Trophoblast cell (in vitro differentiated cells and primary cell): ENCODE measurements around the gene HBA2.

Experiments used
- DNase-seq, 2 donors: peaks; one replicate each; pipeline ENCODE4 v3.0.0-alpha.2; 2016
- H2AFZ ChIP-seq: 2 replicates; pipeline ENCODE4 v1.6.1; 2013; ENCODE audit warnings: low read length, moderate library complexity, mild to moderate bottlenecking; ENCODE audit not compliant: insufficient read depth, poor library complexity
- H2AK5ac ChIP-seq: 2 replicates; pipeline ENCODE4 v1.6.1; 2013; ENCODE audit warnings: mild to moderate bottlenecking, low read length
- H2BK120ac ChIP-seq: 2 replicates; pipeline ENCODE4 v1.6.1; 2013; ENCODE audit warnings: low read length, mild to moderate bottlenecking, moderate library complexity; ENCODE audit not compliant: insufficient read depth, poor library complexity
- H2BK12ac ChIP-seq: 2 replicates; pipeline ENCODE4 v1.6.1; 2013; ENCODE audit warnings: mild to moderate bottlenecking, low read length, moderate library complexity
- H2BK5ac ChIP-seq: 2 replicates; pipeline ENCODE4 v1.6.1; 2013; ENCODE audit warnings: low read length, low read depth, moderate library complexity, mild to moderate bottlenecking; ENCODE audit not compliant: poor library complexity
- H3K14ac ChIP-seq: 2 replicates; pipeline ENCODE4 v1.6.1; 2013; ENCODE audit warnings: mild to moderate bottlenecking, low read length
- H3K18ac ChIP-seq: 2 replicates; pipeline ENCODE4 v1.6.1; 2013; ENCODE audit warnings: mild to moderate bottlenecking, low read length
- H3K23ac ChIP-seq: 2 replicates; pipeline ENCODE4 v1.6.1; 2013; ENCODE audit warnings: low read length
- H3K27ac ChIP-seq: 2 replicates; pipeline ENCODE4 v1.5.1; 2013; ENCODE audit warnings: low read depth, mild to moderate bottlenecking, inconsistent platforms, low read length, moderate library complexity
- H3K27me3 ChIP-seq: 2 replicates; pipeline ENCODE4 v1.6.1; 2013; ENCODE audit warnings: inconsistent platforms, mild to moderate bottlenecking, low read length, moderate library complexity; ENCODE audit not compliant: insufficient read depth
- H3K36me3 ChIP-seq, 2 experiments: 1 replicate in 1 of 2; 2 replicates in 1 of 2; pipeline ENCODE4 v1.6.1; 2013; ENCODE audit warnings: low read length in 2 of 2, mild to moderate bottlenecking in 2 of 2, moderate library complexity in 1 of 2; ENCODE audit not compliant: insufficient read depth in 2 of 2, control insufficient read depth in 1 of 2
- H3K4ac ChIP-seq: 2 replicates; pipeline ENCODE4 v1.6.1; 2013; ENCODE audit warnings: low read depth, mild to moderate bottlenecking, low read length, moderate library complexity
- H3K4me1 ChIP-seq, 2 experiments: 1 replicate in 1 of 2; 2 replicates in 1 of 2; pipeline ENCODE4 v1.6.1; 2013; ENCODE audit warnings: low read length in 2 of 2, mild to moderate bottlenecking in 2 of 2, moderate library complexity in 1 of 2; ENCODE audit not compliant: insufficient read depth in 2 of 2, control insufficient read depth in 1 of 2
- H3K4me2 ChIP-seq: 2 replicates; pipeline ENCODE4 v1.6.1; 2013; ENCODE audit warnings: inconsistent platforms, mild to moderate bottlenecking, low read length, moderate library complexity
- H3K4me3 ChIP-seq: 2 replicates; pipeline ENCODE4 v1.5.1; 2013; ENCODE audit warnings: mild to moderate bottlenecking, low read depth, low read length, inconsistent platforms
- H3K79me1 ChIP-seq: one replicate; pipeline ENCODE4 v1.6.1; 2013; ENCODE audit warnings: low read length
- H3K79me2 ChIP-seq: 2 replicates; pipeline ENCODE4 v1.6.1; 2013; ENCODE audit warnings: low read length, mild to moderate bottlenecking; ENCODE audit not compliant: control insufficient read depth, insufficient read depth, poor library complexity
- H3K9ac ChIP-seq: 2 replicates; pipeline ENCODE4 v1.6.1; 2013; ENCODE audit warnings: mild to moderate bottlenecking, low read length
- H3K9me3 ChIP-seq: 2 replicates; pipeline ENCODE4 v1.6.1; 2013; ENCODE audit warnings: low read depth, mild to moderate bottlenecking, control low read depth, inconsistent platforms, low read length; ENCODE audit not compliant: insufficient read depth
- H4K12ac ChIP-seq: 2 replicates; pipeline ENCODE4 v1.6.1; 2013; ENCODE audit warnings: low read depth, mild to moderate bottlenecking, low read length, moderate library complexity
- H4K8ac ChIP-seq: 2 replicates; pipeline ENCODE4 v1.6.1; 2013; ENCODE audit warnings: low read depth, mild to moderate bottlenecking, low read length, moderate library complexity
- H4K91ac ChIP-seq: one replicate; pipeline ENCODE4 v1.6.1; 2013; ENCODE audit warnings: low read depth, mild to moderate bottlenecking, low read length, moderate library complexity
- WGBS: extraction: QIAGEN DNeasy Blood & Tissue Kit; methylation state at CpG from one replicate; pipeline ENCODE4 v1.1.7; 2013; ENCODE audit warnings: missing lambda C conversion rate; ENCODE audit not compliant: insufficient read length, insufficient coverage; ENCODE audit errors: extremely low coverage; 5-methylcytosine and 5-hydroxymethylcytosine counted together

Gene HBA2

GRCh38 chr16:180101-180675 is 7.5 kb downstream of the HBA2 start, which contains the start of gene HBQ1:
HBQ1 (plus strand) TSS chr16:180459; CDS start chr16:180487, 28 bp downstream.
- H3K9ac ChIP-seq, result no peak within 1 kb of the TSS
- H3K4me2 ChIP-seq, result peak within 1 kb of the TSS; percentile 46
- H3K4me3 ChIP-seq, result no peak within 1 kb of the TSS
- H2BK120ac ChIP-seq, result no peak within 1 kb of the TSS
- H2AFZ ChIP-seq, result no peak within 1 kb of the TSS
- peak in 1 of 2 donors; percentile 41 for DNase-seq
- H3K79me2 ChIP-seq, result no peaks in the 10 kb centered on the region
- no peak within 1 kb of the TSS for H3K14ac ChIP-seq
- H4K91ac ChIP-seq, result no peak within 1 kb of the TSS
- H3K23ac ChIP-seq, result no peak within 1 kb of the TSS
- H2AK5ac ChIP-seq, result no peak within 1 kb of the TSS
- no CpG with 5 or more reads among the region's 59 CpGs for WGBS
- no peaks in the 10 kb centered on the region for H3K79me1 ChIP-seq
- H3K9me3 ChIP-seq, result peaks cover 4% of the 10 kb centered on the region
- H3K18ac ChIP-seq, result no peak within 1 kb of the TSS
- no peak within 1 kb of the TSS for H2BK12ac ChIP-seq
- H3K4me1 ChIP-seq, result peaks cover 5 to 11% of the 10 kb centered on the region in 2 experiments
- peaks cover 3 to 14% of the 10 kb centered on the region in 2 experiments for H3K36me3 ChIP-seq
- H3K27ac ChIP-seq, result no peak within 1 kb of the TSS
- no peak within 1 kb of the TSS for H2BK5ac ChIP-seq
- no peak within 1 kb of the TSS for H4K8ac ChIP-seq
- H4K12ac ChIP-seq, result no peak within 1 kb of the TSS
- H3K4ac ChIP-seq, result no peak within 1 kb of the TSS
- peaks cover 21% of the 10 kb centered on the region for H3K27me3 ChIP-seq

- no peak overlapping the region for H4K12ac ChIP-seq
- H2BK12ac ChIP-seq, result no peak overlapping the region
- no peak overlapping the region for H3K4me3 ChIP-seq
- H3K27ac ChIP-seq, result no peak overlapping the region
- no peak overlapping the region for H3K9ac ChIP-seq
- no peak overlapping the region for H2BK5ac ChIP-seq
- no peak overlapping the region for H2BK120ac ChIP-seq
- H3K9me3 ChIP-seq, result peaks cover 4% of the 10 kb centered on the region
- H3K27me3 ChIP-seq, result peaks cover 16% of the 10 kb centered on the region
- no peaks in the 10 kb centered on the region for H3K79me2 ChIP-seq
- H3K18ac ChIP-seq, result no peak overlapping the region
- peak overlapping the region; percentile 46 for H3K4me2 ChIP-seq
- H3K36me3 ChIP-seq, result peaks cover 9 to 21% of the 10 kb centered on the region in 2 experiments
- peaks cover 5 to 11% of the 10 kb centered on the region in 2 experiments for H3K4me1 ChIP-seq
- no peak overlapping the region for H3K23ac ChIP-seq
- no peak overlapping the region for H4K8ac ChIP-seq
- H4K91ac ChIP-seq, result no peak overlapping the region
- DNase-seq, result peak in 1 of 2 donors; percentile 79
- no peaks in the 10 kb centered on the region for H3K79me1 ChIP-seq
- H3K14ac ChIP-seq, result no peak overlapping the region
- WGBS, result no CpG with 5 or more reads among the region's 89 CpGs
- no peak overlapping the region for H2AK5ac ChIP-seq
- no peak overlapping the region for H3K4ac ChIP-seq
- H2AFZ ChIP-seq, result no peak overlapping the region
Observed at GRCh38 chr16:180681-181564, 8.2 kb downstream of the HBA2 start.

GRCh38 chr16:181565-182021 is 8.9 kb downstream of the HBA2 start:
- no peak overlapping the region for H2BK5ac ChIP-seq
- H2AFZ ChIP-seq, result no peak overlapping the region
- H3K27ac ChIP-seq, result no peak overlapping the region
- no peak overlapping the region for H4K12ac ChIP-seq
- no peak overlapping the region for H4K8ac ChIP-seq
- DNase-seq, result peak; percentile 48 to 49
- no peak overlapping the region for H2BK120ac ChIP-seq
- WGBS, result no CpG with 5 or more reads among the region's 22 CpGs
- H3K36me3 ChIP-seq, result peaks cover 9 to 21% of the 10 kb centered on the region in 2 experiments
- no peak overlapping the region for H3K4ac ChIP-seq
- peaks cover 16% of the 10 kb centered on the region for H3K27me3 ChIP-seq
- H3K9me3 ChIP-seq, result peaks cover 4% of the 10 kb centered on the region
- H3K4me1 ChIP-seq, result peaks cover 5 to 11% of the 10 kb centered on the region in 2 experiments
- no peak overlapping the region for H2AK5ac ChIP-seq
- H3K18ac ChIP-seq, result no peak overlapping the region
- H2BK12ac ChIP-seq, result no peak overlapping the region
- no peak overlapping the region for H4K91ac ChIP-seq
- no peak overlapping the region for H3K9ac ChIP-seq
- no peaks in the 10 kb centered on the region for H3K79me2 ChIP-seq
- no peak overlapping the region for H3K23ac ChIP-seq
- no peak overlapping the region for H3K4me3 ChIP-seq
- H3K14ac ChIP-seq, result no peak overlapping the region
- H3K79me1 ChIP-seq, result no peaks in the 10 kb centered on the region
- H3K4me2 ChIP-seq, result peak overlapping the region; percentile 46

- H3K14ac ChIP-seq, result no peak overlapping the region
- H4K91ac ChIP-seq, result no peak overlapping the region
- peaks cover 9% of the 10 kb centered on the region for H3K27me3 ChIP-seq
- no peak overlapping the region for H3K9ac ChIP-seq
- H2BK120ac ChIP-seq, result no peak overlapping the region
- H3K4me3 ChIP-seq, result no peak overlapping the region
- H4K8ac ChIP-seq, result no peak overlapping the region
- no peak overlapping the region for H2BK12ac ChIP-seq
- no peak overlapping the region for H3K4me2 ChIP-seq
- H3K27ac ChIP-seq, result no peak overlapping the region
- H3K79me1 ChIP-seq, result no peaks in the 10 kb centered on the region
- WGBS, result no CpG with 5 or more reads among the region's 7 CpGs
- no peak overlapping the region for H3K23ac ChIP-seq
- peak overlapping the region; percentile 7 for H4K12ac ChIP-seq
- H3K4me1 ChIP-seq, result peaks cover 5 to 11% of the 10 kb centered on the region in 2 experiments
- H3K4ac ChIP-seq, result no peak overlapping the region
- peaks cover 19 to 30% of the 10 kb centered on the region in 2 experiments for H3K36me3 ChIP-seq
- H2AK5ac ChIP-seq, result no peak overlapping the region
- no peak overlapping the region for H3K18ac ChIP-seq
- H2AFZ ChIP-seq, result no peak overlapping the region
- DNase-seq, result no peak
- no peak overlapping the region for H2BK5ac ChIP-seq
- no peaks in the 10 kb centered on the region for H3K79me2 ChIP-seq
- no peaks in the 10 kb centered on the region for H3K9me3 ChIP-seq
Observed at GRCh38 chr16:183005-183404, 10.3 kb downstream of the HBA2 start.
